Vagina (tissue), 2 donors: Measurements from ENCODE around the gene CRY2.

Experiments
- CTCF ChIP-seq, 3 experiments: fragments of 450-650 bp in 2 of 3; fragments of 200-600 bp in 1 of 3; sonication (generic) in 1 of 3; IDR thresholded peaks; one replicate each; pipeline ENCODE4 v1.5.1; 2017 to 2019; ENCODE audit warnings: antibody characterized with exemption in 3 of 3, mild to moderate bottlenecking in 2 of 3, moderate library complexity in 2 of 3
- POLR2A ChIP-seq, 2 donors: fragments of 450-650 bp; IDR thresholded peaks; one replicate each; pipeline ENCODE4 v1.6.1; 2017; ENCODE audit warnings: antibody characterized with exemption in 2 of 2, mild to moderate bottlenecking in 2 of 2, moderate library complexity in 2 of 2
- POLR2AphosphoS5 ChIP-seq, 2 donors: sonication (generic); formaldehyde crosslinking; IDR thresholded peaks; one replicate each; pipeline ENCODE4 v1.9.0; 2017; ENCODE audit warnings: antibody characterized with exemption in 2 of 2, mild to moderate bottlenecking in 2 of 2, low read depth in 1 of 2; ENCODE audit not compliant: insufficient read depth in 1 of 2

DNA sequence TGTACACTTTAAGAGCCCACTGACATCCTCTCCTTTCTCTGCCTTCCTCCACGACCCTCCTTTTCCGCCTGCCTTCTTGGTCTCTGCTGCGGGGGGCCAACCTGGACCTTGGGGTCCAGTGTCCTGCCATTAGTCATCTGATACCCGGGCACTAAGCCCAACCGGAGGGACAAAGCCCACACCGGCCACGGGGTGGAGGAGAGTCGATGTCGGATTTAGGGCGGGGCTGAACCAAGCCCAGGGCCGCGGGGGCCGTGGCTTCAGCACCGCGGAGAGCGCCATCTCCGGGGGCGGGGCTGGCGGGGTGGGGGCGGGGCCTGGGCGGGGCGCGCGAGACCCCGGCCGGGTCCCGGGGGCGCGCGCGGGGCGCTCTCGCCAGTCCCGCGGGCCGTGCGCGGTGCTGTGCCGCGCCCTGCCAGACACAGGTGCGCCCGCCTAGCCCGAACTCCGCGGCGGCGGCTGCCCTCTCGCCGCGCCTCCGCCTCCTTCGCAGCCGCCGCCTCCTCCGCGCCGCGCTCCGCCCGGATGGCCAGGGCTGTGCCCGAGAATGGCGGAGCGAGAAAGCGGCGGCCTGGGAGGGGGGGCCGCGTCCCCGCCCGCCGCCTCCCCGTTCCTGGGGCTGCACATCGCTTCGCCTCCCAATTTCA lies 38.1 kb downstream of the CRY2 start, which contains the start of gene MAPK8IP1:
- no peak for TF ChIP-seq POLR2A (IDR thresholded peaks at IDR 0.05)
- no peak for TF ChIP-seq CTCF (IDR thresholded peaks at IDR 0.05)
- no peak for TF ChIP-seq POLR2AphosphoS5 (IDR thresholded peaks at IDR 0.05; ENCODE audit: insufficient read depth in 1 of 2, low read depth in 1 of 2)
